ENCODE data around the gene SLC25A11. TPM values are rescaled to one million over a fixed set of nuclear protein-coding genes. Genes with fewer than 3 reads are reported as not detected.
A peak's percentile ranks its signal among the peaks of the same experiment; 100 is the strongest.

Gene SLC25A11
- polyA plus RNA-seq, 1 experiment, result 44.7 TPM

- DNase-seq (ENCODE audit: low read depth, low spot score), result no peak
- TF ChIP-seq, protein P1, sequence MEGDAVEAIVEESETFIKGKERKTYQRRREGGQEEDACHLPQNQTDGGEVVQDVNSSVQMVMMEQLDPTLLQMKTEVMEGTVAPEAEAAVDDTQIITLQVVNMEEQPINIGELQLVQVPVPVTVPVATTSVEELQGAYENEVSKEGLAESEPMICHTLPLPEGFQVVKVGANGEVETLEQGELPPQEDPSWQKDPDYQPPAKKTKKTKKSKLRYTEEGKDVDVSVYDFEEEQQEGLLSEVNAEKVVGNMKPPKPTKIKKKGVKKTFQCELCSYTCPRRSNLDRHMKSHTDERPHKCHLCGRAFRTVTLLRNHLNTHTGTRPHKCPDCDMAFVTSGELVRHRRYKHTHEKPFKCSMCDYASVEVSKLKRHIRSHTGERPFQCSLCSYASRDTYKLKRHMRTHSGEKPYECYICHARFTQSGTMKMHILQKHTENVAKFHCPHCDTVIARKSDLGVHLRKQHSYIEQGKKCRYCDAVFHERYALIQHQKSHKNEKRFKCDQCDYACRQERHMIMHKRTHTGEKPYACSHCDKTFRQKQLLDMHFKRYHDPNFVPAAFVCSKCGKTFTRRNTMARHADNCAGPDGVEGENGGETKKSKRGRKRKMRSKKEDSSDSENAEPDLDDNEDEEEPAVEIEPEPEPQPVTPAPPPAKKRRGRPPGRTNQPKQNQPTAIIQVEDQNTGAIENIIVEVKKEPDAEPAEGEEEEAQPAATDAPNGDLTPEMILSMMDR (IDR thresholded peaks at IDR 0.05; ENCODE audit: low read depth, low read length), result no peak
- no peaks in the 10 kb centered on the region for H3K27me3 ChIP-seq (ENCODE audit: control insufficient read depth, insufficient read depth, low read length)
- ChIA-PET POLR2A (interaction anchor here (2.1 kb wide), 1 partner anchor 8 kb away, joined by 25 read pairs; no protein-coding TSS in a partner anchor), CTCF (interaction anchor here (0.8 kb wide), 1 partner anchor 15 kb away, joined by 3 read pairs; no protein-coding TSS in a partner anchor)
- H3K9me3 ChIP-seq (ENCODE audit: control insufficient read depth, insufficient read depth, low read length), result no peaks in the 10 kb centered on the region
- H3K4me3 ChIP-seq (ENCODE audit: low read depth, low read length), result no peak overlapping the region
- no peak overlapping the region for H3K27ac ChIP-seq (ENCODE audit: low read depth, low read length)
These were observed 18.3 kb upstream of the SLC25A11 start for GRCh38 chr17:4958102-4958501.

- H3K27me3 ChIP-seq (ENCODE audit: control insufficient read depth, insufficient read depth, low read length), result no peaks in the 10 kb centered on the region
- no peak for DNase-seq (ENCODE audit: low read depth, low spot score)
- TF ChIP-seq, protein P1 (IDR thresholded peaks at IDR 0.05; ENCODE audit: low read depth, low read length), result peak; percentile 6; the same call in 1 of the 2 replicates
- POLR2A ChIA-PET, result interaction anchor here (2.1 kb wide), 1 partner anchor 10 kb away, joined by 25 read pairs; no protein-coding TSS in a partner anchor
- CTCF ChIA-PET, result no interaction called here
- H3K27ac ChIP-seq (ENCODE audit: low read depth, low read length), result no peak overlapping the region
- no peak overlapping the region for H3K4me3 ChIP-seq (ENCODE audit: low read depth, low read length)
- no peaks in the 10 kb centered on the region for H3K9me3 ChIP-seq (ENCODE audit: control insufficient read depth, insufficient read depth, low read length)
These were observed 16.7 kb upstream of the SLC25A11 start for GRCh38 chr17:4956493-4957061.

DNA sequence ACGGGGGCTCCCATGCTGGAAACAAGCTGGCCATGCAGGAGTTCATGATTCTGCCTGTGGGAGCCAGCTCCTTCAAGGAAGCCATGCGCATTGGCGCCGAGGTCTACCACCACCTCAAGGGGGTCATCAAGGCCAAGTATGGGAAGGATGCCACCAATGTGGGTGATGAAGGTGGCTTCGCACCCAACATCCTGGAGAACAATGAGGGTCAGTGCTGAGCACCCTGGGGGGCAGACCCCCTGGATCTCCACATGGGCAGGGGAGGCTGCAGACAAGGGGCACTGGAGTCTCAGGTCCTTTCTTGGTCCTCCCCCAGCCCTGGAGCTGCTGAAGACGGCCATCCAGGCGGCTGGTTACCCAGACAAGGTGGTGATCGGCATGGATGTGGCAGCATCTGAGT, 15.2 kb upstream of the SLC25A11 start:
- POLR2A ChIA-PET, result no interaction called here
- Histone ChIP-seq H3K27me3 (ENCODE audit: control insufficient read depth, insufficient read depth, low read length) (no peaks in the 10 kb centered on the region), H3K27ac (ENCODE audit: low read depth, low read length) (no peak overlapping the region), H3K9me3 (ENCODE audit: control insufficient read depth, insufficient read depth, low read length) (no peaks in the 10 kb centered on the region), H3K4me3 (ENCODE audit: low read depth, low read length) (no peak overlapping the region)
- no peak for DNase-seq (ENCODE audit: low read depth, low spot score)
- CTCF ChIA-PET, result interaction anchor here (1.6 kb wide), 1 partner anchor 47 kb away, joined by 5 read pairs; no protein-coding TSS in a partner anchor
- TF ChIP-seq, protein P1 (IDR thresholded peaks at IDR 0.05; ENCODE audit: low read depth, low read length), result no peak

DNA sequence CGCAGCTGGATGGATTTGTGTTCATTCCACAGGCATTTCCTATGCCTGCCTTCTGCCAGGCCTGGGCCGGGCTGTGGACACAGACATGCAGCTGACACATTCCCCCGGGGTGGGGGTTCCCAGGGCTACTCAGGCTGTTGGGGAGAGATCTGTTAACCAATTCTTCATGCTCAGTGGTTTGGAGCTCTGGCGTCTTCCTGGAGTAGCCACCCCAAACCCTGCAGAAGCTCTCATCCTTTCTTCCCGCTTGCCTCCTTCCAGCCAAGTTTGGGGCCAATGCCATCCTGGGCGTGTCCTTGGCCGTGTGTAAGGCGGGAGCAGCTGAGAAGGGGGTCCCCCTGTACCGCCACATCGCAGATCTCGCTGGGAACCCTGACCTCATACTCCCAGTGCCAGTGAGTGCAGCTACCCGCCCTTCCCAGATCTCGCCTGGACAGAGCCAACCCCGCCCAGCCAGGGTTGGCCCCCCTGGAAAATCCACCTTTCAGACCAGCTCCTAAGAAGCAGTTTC, 13.7 kb upstream of the SLC25A11 start:
- peak overlapping the region; percentile 73 for H3K27ac ChIP-seq (ENCODE audit: low read depth, low read length)
- no peak overlapping the region for H3K4me3 ChIP-seq (ENCODE audit: low read depth, low read length)
- DNase-seq (ENCODE audit: low read depth, low spot score), result no peak
- no peaks in the 10 kb centered on the region for H3K9me3 ChIP-seq (ENCODE audit: control insufficient read depth, insufficient read depth, low read length)
- TF ChIP-seq, protein P1 (IDR thresholded peaks at IDR 0.05; ENCODE audit: low read depth, low read length), result no peak
- POLR2A ChIA-PET, result interaction anchor here (0.7 to 9.1 kb wide), 4 partner anchors 9 to 78 kb away, joined by 3 to 128 read pairs (median 5); partner anchors contain the start of gene SPAG7
- H3K27me3 ChIP-seq (ENCODE audit: control insufficient read depth, insufficient read depth, low read length), result no peaks in the 10 kb centered on the region
- CTCF ChIA-PET, result interaction anchor here (0.9 kb wide), 1 partner anchor 14 kb away, joined by 3 read pairs; the partner anchor contains the start of gene SPAG7

- TF ChIP-seq, protein P1 (IDR thresholded peaks at IDR 0.05; ENCODE audit: low read depth, low read length), result no peak
- Histone ChIP-seq H3K27ac (ENCODE audit: low read depth, low read length) (no peak overlapping the region), H3K27me3 (ENCODE audit: control insufficient read depth, insufficient read depth, low read length) (no peaks in the 10 kb centered on the region), H3K4me3 (ENCODE audit: low read depth, low read length) (no peak overlapping the region), H3K9me3 (ENCODE audit: control insufficient read depth, insufficient read depth, low read length) (peaks cover 3% of the 10 kb centered on the region; the same call in 1 of the 2 replicates)
- DNase-seq (ENCODE audit: low read depth, low spot score), result no peak
- ChIA-PET POLR2A (interaction anchor here (0.6 to 9.1 kb wide), 3 partner anchors 12 to 330 kb away, joined by 6 to 128 read pairs (median 7); partner anchors contain the start of genes RNF167, SLC25A11 and SPAG7), CTCF (interaction anchor here (0.6 to 1.1 kb wide), 3 partner anchors 43 to 111 kb away, joined by 3 to 4 read pairs (median 3); no protein-coding TSS in a partner anchor)
These were observed 11.6 kb upstream of the SLC25A11 start for GRCh38 chr17:4951486-4951885.
